Measurements from ENCODE around the gene MACROD2.

The MACROD2 gene

DNA sequence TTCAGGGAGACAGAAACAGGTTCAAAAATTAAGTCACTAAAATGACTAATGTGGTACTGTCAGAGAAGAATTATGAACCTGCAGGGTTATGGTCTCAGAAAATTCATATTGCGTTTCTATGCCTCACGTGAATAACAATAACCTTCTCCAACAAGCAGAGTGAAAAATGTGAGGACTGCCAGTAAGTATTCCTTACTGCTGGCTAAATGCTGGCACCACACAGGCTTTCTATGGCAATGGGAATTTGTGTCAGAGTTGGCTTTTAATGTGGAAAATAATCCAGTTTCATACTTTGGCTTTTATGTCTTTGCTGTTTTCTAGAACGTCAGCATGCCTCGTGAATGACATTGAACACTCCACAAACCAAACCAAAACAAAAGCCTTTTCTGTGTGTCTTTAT is 1922.0 kb downstream of the MACROD2 start:
- DNase-seq: no peak

DNA sequence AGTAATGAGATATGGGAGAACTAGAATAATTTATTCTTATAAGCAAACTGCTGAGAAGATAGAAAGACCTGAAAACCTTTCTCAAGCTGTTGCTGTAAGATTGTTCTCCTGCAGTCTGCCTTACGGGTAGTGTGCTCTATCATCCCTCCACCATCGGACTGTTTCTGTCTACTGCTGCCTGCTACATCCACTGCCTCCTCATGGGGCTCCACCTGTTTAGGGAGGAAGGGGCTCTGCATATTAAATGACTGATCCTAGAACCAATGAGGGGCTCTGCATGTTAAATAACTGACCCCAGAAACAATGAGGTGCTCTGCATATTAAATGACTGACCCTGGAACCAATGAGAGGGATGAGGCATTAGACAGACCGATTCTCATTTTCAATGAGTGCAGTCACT is 1923.3 kb downstream of the MACROD2 start:
- no peak for DNase-seq

DNA sequence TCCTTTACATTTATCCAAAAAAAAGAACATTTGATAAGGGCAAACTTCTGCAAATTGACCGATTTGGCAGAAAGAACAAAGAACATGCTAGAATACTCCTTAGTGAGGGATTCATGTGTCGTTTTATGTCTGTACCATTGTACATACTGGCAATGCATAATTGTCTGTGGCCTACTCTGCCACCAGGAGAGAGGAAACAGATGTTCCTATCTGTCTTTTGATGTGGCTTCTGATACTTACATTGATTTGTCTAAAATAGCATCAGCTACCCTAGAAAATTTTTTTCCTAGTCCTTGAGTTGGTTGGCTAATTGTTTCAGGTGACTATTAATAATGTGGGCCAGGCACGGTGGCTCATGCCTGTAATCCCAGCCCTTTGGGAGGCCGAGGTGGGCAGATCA is 1923.8 kb downstream of the MACROD2 start:
- no peak for DNase-seq

DNA sequence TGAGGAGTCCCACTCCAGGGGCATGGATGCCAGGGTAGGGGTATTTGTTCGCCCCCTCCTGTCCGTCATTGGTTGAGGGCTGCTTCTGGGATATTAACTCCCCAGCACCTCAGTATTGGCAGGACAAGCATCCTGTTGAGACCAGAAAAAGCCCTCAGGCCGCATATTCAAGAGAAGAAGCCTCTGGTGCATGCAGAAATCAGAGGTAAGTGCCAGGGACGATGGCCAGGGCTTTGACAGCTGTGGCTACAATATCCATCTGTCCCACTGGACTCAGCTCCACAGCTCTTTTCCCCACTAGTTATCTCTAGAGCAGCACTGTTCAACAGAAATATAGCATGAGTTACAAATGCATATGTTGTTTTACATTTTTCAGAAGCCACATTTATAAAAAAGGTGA is 1926.6 kb downstream of the MACROD2 start:
- no peak for DNase-seq

DNA sequence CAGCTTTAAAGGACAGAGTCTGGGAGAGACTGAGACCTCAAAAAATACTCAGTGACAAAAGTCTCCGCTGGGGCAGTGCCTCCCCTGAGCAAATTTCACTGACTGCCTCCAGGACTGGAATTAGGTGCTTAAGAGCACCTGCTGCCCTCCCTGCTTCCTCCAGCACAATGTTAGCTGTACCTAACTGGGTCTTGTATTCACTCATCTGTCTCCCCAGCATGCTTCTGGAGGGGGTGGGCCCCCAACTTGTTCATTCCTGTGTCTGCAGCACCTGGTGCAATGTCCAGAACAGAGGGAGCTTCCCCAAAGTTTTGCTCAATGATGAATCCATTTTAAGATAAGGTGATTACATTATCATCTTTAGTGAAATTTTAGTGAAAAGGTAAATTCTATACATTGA is 1927.2 kb downstream of the MACROD2 start:
- DNase-seq: no peak

DNA sequence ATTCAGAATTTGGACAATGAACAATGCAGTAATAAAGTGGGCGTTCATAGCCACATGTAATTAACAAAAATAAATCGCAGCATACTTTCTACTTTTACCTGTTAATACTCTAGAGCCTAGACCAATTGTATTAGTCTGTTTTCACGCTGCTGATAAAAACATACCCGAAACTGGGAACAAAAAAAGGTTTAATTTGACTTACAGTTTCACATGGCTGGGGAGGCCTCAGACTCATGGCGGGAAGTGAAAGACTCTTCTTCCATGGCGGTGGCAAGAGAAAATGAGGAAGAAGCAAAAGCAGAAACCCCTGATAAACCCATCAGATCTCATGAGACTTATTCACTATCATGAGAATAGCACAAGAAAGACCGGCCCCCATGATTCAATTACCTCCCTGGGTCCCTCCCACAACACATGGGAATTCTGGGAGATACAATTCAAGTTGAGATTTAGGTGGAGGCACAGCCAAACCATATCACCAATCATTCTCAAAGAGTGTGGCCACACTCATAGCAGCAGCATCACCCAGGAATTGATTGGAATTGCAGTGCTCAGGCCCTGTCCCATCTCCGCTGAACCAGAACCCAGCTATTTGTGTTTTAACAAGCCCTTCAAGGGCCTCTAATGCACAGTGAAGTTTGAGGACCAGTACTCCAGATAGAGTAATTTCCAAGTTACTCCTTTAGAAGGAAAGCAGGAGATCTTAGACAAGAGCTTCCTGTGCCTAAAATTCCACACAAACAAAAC is 1927.9 kb downstream of the MACROD2 start:
- no peak for DNase-seq

DNA sequence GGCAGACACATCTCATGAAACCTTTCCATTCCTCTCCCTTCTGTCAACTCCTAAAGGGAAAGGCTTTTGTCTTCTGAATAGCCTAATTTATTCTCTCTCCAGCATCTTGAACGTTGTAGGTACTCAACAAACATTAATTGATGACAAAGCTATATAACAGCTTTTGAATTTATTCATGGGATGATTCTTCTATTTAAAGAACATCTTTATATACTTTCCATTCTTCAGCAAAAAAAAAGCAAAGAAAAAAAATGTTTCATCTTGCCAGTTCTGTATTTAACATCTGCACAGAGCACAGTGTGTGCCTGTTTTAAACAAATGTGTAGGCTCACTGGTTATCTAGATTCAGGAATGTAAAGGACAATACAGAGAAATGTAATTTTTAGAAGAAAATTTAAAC is 1929.2 kb downstream of the MACROD2 start:
- no peak for DNase-seq

DNA sequence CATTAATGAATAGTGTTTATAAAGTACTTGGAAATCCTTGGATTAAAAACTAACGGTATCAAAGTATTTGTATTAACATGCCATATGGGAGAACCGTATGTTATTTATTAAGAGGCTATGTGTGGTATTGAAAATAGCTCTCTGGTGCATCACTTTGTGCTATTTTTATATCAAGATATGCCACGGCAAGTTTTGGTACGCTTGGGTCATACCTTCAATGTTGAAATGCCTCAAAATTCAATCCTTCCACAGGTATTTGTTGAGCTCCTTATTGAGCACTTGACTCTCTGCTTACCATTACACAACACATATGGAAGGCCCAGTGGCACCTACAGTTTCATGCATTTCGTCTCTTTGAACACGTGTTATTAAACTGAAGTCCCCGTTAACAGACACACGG is 1930.1 kb downstream of the MACROD2 start:
- DNase-seq: no peak

DNA sequence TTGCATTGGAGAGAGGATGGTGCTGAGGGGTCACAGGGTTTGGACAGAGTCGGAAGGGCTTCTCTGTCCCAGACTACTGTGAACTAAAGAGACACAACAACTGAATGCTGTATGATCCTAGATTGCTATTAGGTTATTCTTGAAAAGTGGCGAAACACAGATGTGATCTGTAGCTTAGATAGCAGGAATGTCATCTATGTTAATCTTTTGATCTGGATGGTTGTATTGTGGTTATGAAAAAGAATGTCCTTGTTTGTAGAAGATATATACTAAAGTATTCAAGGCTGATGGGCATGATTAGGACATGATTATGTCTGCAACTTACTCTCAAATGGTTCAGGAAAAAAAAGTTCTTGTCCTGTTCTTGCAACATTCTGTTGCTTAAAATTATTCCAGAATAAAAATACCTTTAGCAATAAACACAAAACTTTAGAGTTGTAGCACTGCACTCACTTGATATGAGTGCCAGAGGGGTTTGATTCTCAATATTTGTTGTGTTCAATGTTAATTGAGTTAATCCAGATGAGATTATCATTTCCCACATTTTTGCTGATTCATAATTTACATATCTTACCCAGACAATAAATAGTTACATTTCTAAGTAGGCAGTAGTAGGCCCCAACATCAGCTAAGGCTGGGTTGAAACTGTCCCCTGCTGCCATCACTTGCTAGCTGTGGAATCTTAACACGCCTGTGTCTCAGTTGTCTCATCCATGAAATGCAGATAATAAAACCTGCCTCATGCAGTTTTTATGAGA is 1932.8 kb downstream of the MACROD2 start:
- no peak for DNase-seq

DNA sequence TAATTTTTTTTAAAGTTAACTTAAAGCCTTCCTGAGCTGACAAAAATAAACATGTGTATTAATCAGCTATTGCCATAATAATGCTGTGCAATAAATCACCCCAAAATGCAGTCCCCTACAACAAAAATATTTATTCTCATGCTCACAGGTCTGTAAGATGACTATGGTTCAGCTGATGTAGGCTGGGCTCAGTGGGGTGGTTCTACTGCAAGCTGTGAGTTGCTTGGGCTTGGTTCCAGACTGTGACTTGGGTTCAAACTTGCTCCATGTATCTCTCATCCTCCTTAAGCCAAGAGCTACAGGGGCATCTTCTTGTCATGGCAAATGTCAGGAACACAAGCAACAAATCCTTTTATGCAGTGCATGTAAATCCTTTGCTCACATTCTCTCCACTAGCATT is 1933.6 kb downstream of the MACROD2 start:
- DNase-seq: no peak

DNA sequence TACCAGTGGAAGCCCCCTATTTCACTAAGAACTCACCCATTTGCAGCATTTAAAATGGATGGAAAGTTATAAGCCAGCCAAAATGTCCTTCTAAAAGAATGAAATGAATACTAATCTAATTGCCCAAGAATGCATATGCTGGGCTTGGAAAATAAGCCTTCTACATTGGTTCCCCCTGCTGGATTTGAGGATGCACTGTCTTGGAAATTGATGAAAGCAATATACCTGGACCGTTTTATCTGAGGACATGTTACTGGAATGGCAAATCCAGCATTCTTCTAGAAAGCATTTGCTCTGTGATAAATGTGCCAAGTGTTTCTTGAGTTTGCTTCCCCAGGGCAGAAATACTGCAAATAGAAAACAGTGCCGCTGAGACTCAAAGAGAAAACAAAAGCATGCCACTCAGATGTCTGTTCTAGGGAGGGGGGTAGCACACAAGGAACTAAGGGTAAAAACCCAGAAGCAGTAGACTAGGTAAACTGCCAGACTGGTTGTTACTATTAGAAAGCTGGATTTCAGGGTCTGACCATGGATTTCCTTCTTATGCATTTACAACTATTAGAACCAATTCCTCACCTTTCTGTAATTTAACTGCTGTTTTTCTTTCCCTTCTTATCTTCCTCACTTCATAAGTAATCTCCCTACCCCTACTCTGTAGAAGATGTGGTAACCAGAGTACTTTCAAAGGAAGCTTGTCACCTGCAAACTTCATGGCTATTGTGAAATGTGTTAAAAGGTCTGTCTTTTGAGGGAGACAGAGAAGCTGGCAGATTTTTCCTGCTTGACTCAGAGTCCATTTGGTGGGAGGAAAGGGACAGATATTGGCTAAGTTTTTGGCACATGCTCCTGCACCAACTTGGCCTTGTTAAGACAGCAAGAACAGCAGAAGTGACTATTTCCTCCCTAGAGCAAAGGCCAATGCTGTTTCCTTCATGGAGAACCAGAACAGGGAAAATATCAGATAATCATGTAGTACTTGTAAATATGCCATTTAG is 1935.3 kb downstream of the MACROD2 start:
- peak; percentile 52 for DNase-seq

DNA sequence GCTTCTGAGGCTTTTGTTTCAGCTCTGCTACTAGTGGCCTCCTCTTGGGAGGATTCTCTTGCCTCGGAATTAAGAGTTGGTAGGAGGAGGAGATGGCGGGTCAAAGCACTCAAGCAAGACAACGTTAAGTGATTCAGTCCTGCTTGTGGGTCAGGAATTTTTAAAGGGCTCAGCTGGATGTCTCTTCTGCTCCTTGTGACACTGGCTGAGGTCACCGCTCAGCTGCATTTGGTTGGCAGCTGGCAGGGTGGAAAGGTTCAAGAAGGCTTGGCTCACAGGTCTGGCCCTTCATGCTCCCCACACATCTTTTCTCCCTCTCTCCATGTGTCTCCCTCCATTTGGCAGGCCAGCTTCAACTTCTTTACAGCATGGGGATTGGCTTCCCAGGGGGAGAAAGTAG is 1936.6 kb downstream of the MACROD2 start:
- DNase-seq: no peak

DNA sequence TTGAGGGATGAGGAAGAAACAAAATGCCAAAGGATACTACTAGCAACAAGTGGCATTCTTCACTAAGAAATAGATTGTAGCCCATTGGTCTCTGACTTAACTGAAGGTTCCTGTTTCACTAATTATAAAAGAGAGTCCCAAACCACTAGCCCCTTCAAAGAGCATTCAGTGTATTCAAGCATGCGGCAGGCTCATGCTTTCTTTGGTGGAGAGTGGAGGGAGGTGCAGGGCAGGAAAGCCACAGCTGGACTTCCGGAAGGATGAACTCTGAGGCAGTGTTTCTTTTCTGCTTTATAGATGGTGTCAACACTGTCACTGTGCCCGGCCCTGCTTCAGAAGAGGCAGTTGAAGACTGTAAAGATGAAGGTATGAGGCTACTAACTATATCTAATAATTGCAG is 1941.9 kb downstream of the MACROD2 start:
- peak; percentile 1 for DNase-seq

DNA sequence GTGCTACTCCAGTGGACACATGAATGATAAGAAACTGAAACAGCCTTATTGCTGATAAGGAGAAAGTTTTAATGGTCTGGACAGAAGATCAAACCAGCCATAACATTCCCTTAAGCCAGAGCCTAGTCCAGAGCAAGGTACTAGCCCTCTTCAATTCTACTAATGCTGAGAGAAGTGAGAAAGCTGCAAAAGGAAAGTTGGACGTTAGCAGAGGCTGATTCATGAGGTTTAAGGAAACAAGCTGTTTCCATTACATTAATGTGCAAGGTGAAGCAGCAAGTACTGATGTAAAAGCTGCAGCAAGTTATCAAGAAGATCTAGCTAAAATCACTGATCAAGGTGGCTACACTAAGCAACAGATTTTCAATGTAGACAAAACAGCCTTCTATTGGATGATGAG is 1943.5 kb downstream of the MACROD2 start:
- no peak for DNase-seq

DNA sequence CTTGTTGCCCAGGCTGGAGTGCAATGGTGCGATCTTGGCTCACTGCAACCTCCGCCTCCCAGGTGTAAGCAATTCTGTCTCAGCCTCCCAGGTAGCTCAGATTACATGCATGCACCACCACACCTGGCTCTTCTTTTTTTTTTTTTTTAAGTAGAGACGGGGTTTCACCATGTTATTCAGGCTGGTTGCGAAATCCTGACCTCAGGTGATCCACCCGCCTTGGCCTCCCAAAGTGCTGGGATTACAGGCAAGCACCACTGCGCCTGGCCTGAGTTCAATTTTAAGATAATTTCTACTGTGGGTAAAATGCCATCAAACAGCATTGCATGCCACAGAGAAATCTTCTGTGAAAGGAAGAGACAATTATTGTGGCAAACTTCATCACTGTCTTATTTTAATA is 1944.8 kb downstream of the MACROD2 start:
- no peak for DNase-seq

DNA sequence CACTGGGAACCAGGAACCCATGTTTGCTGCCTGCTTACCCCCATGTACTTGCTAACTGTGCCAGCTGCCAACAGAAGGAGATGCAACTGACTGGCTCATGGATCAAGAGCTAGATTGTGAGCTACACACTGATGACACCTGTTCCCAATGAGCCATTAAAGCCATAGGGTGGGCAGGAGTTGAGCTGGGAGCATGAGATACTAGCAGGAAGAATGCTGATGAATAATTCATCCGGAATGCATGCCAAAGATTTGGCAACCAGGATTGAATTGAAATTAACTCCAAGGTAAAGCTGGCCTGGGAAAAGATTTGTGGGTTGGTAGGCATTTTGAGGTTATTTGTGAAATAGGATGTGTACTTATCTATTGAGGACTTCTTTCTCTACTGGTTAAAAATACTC is 1946.8 kb downstream of the MACROD2 start:
- no peak for DNase-seq

DNA sequence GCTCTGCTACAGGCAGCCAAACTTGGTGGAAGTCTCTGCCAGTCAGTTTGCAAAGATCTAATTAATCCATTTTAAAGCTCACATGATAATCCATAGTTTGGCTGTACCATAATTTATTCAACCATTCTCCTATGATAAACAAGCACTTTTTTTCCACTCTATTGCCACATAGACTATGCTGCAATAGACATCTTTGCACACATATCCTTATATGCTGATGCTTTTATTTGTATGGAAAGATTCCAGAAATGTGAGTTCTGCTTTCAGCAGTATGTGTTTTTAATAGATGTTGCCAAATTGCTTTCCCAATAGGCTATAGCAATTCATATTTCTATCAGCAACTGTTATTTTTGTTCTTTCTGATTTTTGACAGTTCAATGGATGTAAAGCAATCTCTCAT is 1950.0 kb downstream of the MACROD2 start:
- DNase-seq: no peak

DNA sequence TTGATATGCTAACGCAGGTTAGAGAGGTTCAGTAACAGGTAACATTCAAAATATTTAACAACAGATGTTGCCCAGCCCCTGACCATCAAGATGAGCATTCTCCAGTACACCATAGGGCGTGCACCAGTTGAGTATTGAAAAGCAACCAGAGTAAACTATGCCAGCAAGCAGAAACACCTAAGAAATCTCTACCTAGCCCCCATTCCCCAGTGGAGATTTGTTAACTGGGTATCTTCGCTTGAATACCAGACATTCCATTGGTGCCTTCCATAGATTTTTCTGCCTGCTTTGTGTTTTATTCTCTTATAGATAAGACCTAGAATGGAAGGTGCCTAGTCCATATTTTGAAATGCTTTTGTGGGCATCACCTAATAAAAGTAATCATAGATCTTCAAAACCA is 1954.1 kb downstream of the MACROD2 start:
- DNase-seq: no peak

DNA sequence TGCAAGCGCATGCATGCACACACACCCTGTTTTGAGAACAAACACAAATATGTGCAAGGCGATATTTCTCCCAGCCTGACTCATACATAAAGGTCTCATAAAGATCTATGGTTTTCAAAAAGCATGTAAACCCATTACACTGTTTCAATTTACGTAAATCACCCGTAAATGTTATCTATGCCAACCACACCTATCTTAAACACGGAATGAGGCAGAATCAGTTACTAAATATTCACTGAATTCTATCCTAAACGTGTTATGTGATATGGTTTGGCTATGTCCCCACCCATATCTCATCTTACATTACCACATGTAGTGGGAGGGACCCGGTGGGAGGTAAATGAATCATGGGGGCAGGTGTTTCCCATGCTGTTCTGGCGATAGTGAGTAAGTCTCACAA is 1956.3 kb downstream of the MACROD2 start:
- no peak for DNase-seq

DNA sequence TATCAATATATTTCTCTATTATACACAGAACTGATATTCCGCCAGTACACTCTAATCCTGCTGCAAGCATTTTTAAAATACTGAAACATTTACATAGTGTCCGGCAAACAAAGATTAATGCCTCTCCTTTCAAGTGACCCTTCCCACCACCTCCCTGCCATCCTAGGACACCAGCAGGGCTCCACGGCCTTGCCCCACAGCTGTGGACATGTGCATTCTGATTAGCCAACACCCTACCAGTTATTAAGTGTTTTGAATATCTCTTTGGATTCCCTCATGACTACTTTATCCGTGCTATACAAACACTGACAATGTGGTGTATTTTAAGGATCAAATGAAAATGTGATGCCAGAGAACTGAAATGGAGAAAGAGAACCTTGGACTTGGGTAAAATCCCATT is 1962.8 kb downstream of the MACROD2 start:
- DNase-seq: no peak

DNA sequence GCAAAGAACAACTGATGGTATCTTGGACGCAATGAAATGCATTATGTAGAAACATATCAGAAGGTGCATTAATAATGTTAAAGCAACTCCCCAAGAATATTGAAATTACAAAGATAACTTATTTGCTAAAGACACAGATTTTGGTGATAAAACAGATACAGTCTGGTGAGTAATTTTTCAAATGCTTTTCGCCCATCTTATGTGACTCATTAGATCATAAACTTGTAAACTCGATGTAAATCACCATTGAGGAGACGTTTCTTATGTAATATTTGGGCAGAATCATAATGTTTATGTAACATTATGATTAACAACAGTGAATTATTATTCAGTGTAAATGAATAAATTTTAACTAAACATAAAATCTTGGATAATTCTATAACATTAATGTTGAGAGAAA is 1969.8 kb downstream of the MACROD2 start:
- no peak for DNase-seq

DNA sequence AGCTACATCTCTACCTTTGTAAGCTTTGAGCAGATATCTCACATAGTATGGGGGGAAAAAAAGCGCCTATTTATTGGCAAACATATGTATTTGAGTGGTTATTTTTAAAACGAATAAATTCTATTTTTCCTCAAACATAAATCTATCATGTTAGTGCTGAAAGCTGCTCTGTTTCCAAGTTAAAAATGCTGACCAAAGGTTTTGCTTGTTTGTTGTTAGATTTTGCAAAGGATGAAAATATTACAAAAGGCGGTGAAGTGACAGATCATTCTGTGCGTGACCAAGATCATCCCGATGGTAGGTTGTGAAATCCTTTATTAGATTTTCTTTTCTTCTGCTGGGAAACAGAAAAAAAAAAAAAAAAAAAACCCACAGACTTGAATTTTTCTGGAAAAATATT is 1972.0 kb downstream of the MACROD2 start:
- no peak for DNase-seq

DNA sequence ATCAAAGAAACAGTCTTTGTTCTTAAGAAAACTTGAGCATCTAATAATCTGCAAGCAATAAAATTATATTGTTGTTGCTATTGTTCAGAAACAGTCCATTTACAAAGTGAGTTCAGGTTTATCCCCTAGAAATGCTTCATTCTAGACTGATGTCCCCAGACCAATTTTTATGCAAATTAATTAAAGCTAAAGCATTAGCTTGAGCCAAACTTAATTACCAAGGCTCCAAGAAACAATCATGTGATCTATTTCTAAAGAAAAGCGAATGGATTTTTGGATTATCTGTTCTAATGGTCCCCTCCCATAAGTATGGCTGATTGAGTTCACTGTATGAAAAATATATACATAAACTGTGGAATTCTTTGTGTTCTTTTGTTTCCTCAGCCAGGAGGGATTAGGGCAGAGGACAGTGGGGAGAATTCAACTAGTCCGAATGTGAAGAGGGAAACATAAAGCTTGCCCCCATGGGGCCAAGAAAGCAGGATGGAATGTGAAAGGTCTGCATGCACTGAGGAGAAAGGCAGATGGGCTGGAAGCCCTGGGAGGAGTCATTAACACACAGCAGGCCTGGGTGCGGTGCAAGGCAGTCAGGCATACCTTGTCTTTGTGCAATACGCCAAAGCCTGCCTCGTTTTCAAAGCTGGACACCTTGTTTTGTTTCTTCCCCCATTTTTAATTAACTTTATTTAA is 1980.9 kb downstream of the MACROD2 start:
- no peak for DNase-seq

All from midbrain (tissue), 1 donor.